B cell (primary cell): Measurements from ENCODE around the gene CCNT2. TPM values are rescaled to one million over a fixed set of nuclear protein-coding genes. Genes with fewer than 3 reads are reported as not detected.

ENCODE experiments used
- ATAC-seq: fragments of 200-7000 bp; cut with Tn5 transposase; one replicate; pipeline ENCODE4 v1.10.0; 2021; ENCODE audit warnings: low read depth, mild to moderate bottlenecking, moderate number of reproducible peaks, moderate library complexity
- CTCF ChIA-PET: fragments of 350-600 bp; sonication (Branson Sonifier 250); formaldehyde crosslinking; loops from one replicate; lab custom pipeline; 2021; ENCODE audit warnings: antibody characterized with exemption, inconsistent platforms; lab: Charles Lee
- POLR2A ChIA-PET: fragments of 350-600 bp; sonication (Branson Sonifier 250); formaldehyde crosslinking; loops from one replicate; lab custom pipeline; 2021; ENCODE audit warnings: antibody characterized with exemption; lab: Charles Lee
- DNase-seq: peaks from one replicate; pipeline ENCODE4 v3.0.0; 2013
- H2AFZ ChIP-seq: 2 replicates; pipeline ENCODE4 v1.6.1; 2012; ENCODE audit warnings: mild to moderate bottlenecking, low read depth, low read length; ENCODE audit not compliant: insufficient read depth, poor library complexity, severe bottlenecking
- H3K27ac ChIP-seq, 2 donors: 1 replicate in 1 of 2; 2 replicates in 1 of 2; pipeline ENCODE4 v1.5.1; 2012 to 2013; ENCODE audit warnings: low read length in 2 of 2, mild to moderate bottlenecking in 2 of 2, moderate library complexity in 1 of 2
- H3K27me3 ChIP-seq, 4 experiments: fragments of 200-600 bp in 1 of 4; sonication (generic) in 1 of 4; replicated peaks in 1 of 4; 1 replicate in 2 of 4; 2 replicates in 2 of 4; pipeline versions ENCODE4 v1.6.1 to v1.7.0; 2013 to 2016; ENCODE audit warnings: low read length in 3 of 4, mild to moderate bottlenecking in 2 of 4, mixed read lengths in 1 of 4, moderate library complexity in 1 of 4; ENCODE audit not compliant: insufficient read depth in 4 of 4, control insufficient read depth in 3 of 4; ENCODE audit errors: control extremely low read depth in 1 of 4
- H3K36me3 ChIP-seq, 2 experiments: replicated peaks in 1 of 2; 1 replicate in 1 of 2; 2 replicates in 1 of 2; pipeline versions ENCODE4 v1.6.1 to v1.7.1; 2013; ENCODE audit warnings: low read length in 1 of 2; ENCODE audit not compliant: insufficient read depth in 2 of 2, control insufficient read depth in 1 of 2; ENCODE audit errors: control extremely low read depth in 1 of 2, extremely low read depth in 1 of 2
- H3K4me1 ChIP-seq, 2 donors: fragments of 200-600 bp in 1 of 2; sonication (generic) in 1 of 2; 1 replicate in 1 of 2; 2 replicates in 1 of 2; pipeline versions ENCODE4 v1.5.1 to v1.6.1; 2013 to 2017; ENCODE audit warnings: low read length in 2 of 2; ENCODE audit not compliant: control insufficient read depth in 2 of 2, insufficient read depth in 2 of 2
- H3K4me2 ChIP-seq: replicated peaks from 2 replicates; pipeline ENCODE3; 2012; ENCODE audit warnings: mild to moderate bottlenecking, low read depth, low read length; ENCODE audit not compliant: poor library complexity, severe bottlenecking
- H3K4me3 ChIP-seq, 5 experiments: fragments of 200-600 bp in 1 of 5; sonication (generic) in 1 of 5; 1 replicate in 3 of 5; 2 replicates in 2 of 5; pipeline versions ENCODE4 v1.5.1 to v1.7.0; 2011 to 2016; ENCODE audit warnings: low read length in 4 of 5, mild to moderate bottlenecking in 4 of 5, low read depth in 2 of 5, control low read depth in 1 of 5, moderate library complexity in 1 of 5; ENCODE audit not compliant: insufficient read depth in 1 of 5; ENCODE audit errors: control extremely low read depth in 1 of 5, extremely low read depth in 1 of 5
- H3K79me2 ChIP-seq: fragments of 200-600 bp; sonication (generic); one replicate; pipeline ENCODE4 v1.6.0; 2016; ENCODE audit warnings: low read length; ENCODE audit not compliant: control insufficient read depth, insufficient read depth
- H3K9ac ChIP-seq: fragments of 200-600 bp; sonication (generic); 2 replicates; pipeline ENCODE4 v1.6.1; 2017; ENCODE audit warnings: mild to moderate bottlenecking, low read length, moderate library complexity
- H3K9me3 ChIP-seq, 3 donors: one replicate each; pipeline versions ENCODE4 v1.6.1 to v1.7.1; 2013; ENCODE audit warnings: low read length in 2 of 3; ENCODE audit not compliant: control insufficient read depth in 2 of 3, insufficient read depth in 1 of 3; ENCODE audit errors: control extremely low read depth in 1 of 3
- H4K20me1 ChIP-seq: 2 replicates; pipeline ENCODE4 v1.6.0; 2012; ENCODE audit warnings: mild to moderate bottlenecking, low read length; ENCODE audit not compliant: insufficient read depth, control insufficient read depth, poor library complexity, severe bottlenecking
- H3K27ac Mint-ChIP-seq: one replicate; pipeline ENCODE4 v1.8.0; 2021; ENCODE audit warnings: mixed read lengths
- H3K27me3 Mint-ChIP-seq: one replicate; pipeline ENCODE4 v1.8.0; 2021; ENCODE audit warnings: mixed read lengths
- H3K4me1 Mint-ChIP-seq: one replicate; pipeline ENCODE4 v1.8.0; 2021; ENCODE audit warnings: mixed read lengths
- H3K4me3 Mint-ChIP-seq: one replicate; pipeline ENCODE4 v1.8.0; 2021; ENCODE audit warnings: mixed read lengths
- H3K9me3 Mint-ChIP-seq: one replicate; pipeline ENCODE4 v1.8.0; 2022; ENCODE audit warnings: mixed read lengths; ENCODE audit not compliant: insufficient read depth
- CTCF ChIP-seq: fragments of 200-600 bp; IDR thresholded peaks from one replicate; pipeline ENCODE4 v1.8.0; 2022; ENCODE audit warnings: antibody characterized with exemption, mild to moderate bottlenecking
- EZH2 ChIP-seq: IDR thresholded peaks from 2 replicates; pipeline ENCODE4 v1.6.1; 2012; ENCODE audit warnings: borderline replicate concordance, low read depth, mild to moderate bottlenecking, moderate library complexity, low read length; ENCODE audit not compliant: insufficient read depth, poor library complexity, severe bottlenecking
- WGBS: methylation state at CpG from one replicate; pipeline ENCODE4 v1.1.5; 2013; ENCODE audit warnings: missing lambda C conversion rate; ENCODE audit not compliant: insufficient coverage; 5-methylcytosine and 5-hydroxymethylcytosine counted together
- intact Hi-C: fragments of 100-400 bp; cut with micrococcal nuclease; formaldehyde crosslinking; loops from one replicate; pipeline ENCODE4 v1.10.0; 2022
- polyA plus RNA-seq: library from polyadenylated mRNA; depleted of rRNA; stranded (reverse); fragments of >200 nt; gene quantifications from 2 replicates; pipeline ENCODE4 v1.2.3, GENCODE V29; 2012
- total RNA-seq, 2 donors: library from RNA; stranded (reverse); fragments of 120-200 nt in 1 of 2; gene quantifications; 1 replicate in 1 of 2; 2 replicates in 1 of 2; pipeline versions ENCODE4 v1.2.3 to v1.2.4, GENCODE V29; 2013 to 2022

Gene CCNT2
- total and polyA plus RNA-seq, 2 donors (not counting 1 experiment from before 2014, with no cell fraction given), result 17.4 to 86.7 TPM

- no peaks in the 10 kb centered on the region for H3K4me1 Mint-ChIP-seq
- no peak overlapping the region for H3K4me3 Mint-ChIP-seq
- Histone ChIP-seq H3K4me2 (no peak overlapping the region), H3K79me2 (no peaks in the 10 kb centered on the region), H3K9ac (no peak overlapping the region), H2AFZ (no peak overlapping the region), H3K4me1 (no peaks in the 10 kb centered on the region), H3K27ac (no peak overlapping the region), H3K9me3 (no peaks in the 10 kb centered on the region), H3K4me3 (no peak overlapping the region), H3K27me3 (no peaks in the 10 kb centered on the region), H4K20me1 (no peaks in the 10 kb centered on the region), H3K36me3 (peaks cover 0 to 6% of the 10 kb centered on the region in 2 experiments)
- no peak overlapping the region for H3K27ac Mint-ChIP-seq
- H3K9me3 Mint-ChIP-seq, result peaks cover 3% of the 10 kb centered on the region
- POLR2A ChIA-PET, result no interaction called here
- no peak for ATAC-seq
- intact Hi-C loops, result no loop called here
- DNase-seq, result no peak
- CTCF ChIA-PET, result no interaction called here
- no peak for TF ChIP-seq CTCF
- TF ChIP-seq EZH2, result no peak
- WGBS, result 95% methylated on average over 8 of the region's 8 CpGs
- no peaks in the 10 kb centered on the region for H3K27me3 Mint-ChIP-seq
These were observed 48.5 kb upstream of the CCNT2 start for GRCh38 chr2:134869946-134870736.

- Histone ChIP-seq H3K36me3 (peaks cover 0 to 3% of the 10 kb centered on the region in 2 experiments), H3K9me3 (peaks cover 0 to 6% (median 1%) of the 10 kb centered on the region in 3 donors), H3K27me3 (no peaks in the 10 kb centered on the region), H3K27ac (no peak overlapping the region), H2AFZ (no peak overlapping the region), H3K79me2 (no peaks in the 10 kb centered on the region), H3K4me2 (no peak overlapping the region), H3K4me1 (no peaks in the 10 kb centered on the region), H4K20me1 (no peaks in the 10 kb centered on the region), H3K9ac (no peak overlapping the region), H3K4me3 (no peak overlapping the region)
- no peak for TF ChIP-seq EZH2
- ATAC-seq (no peak), DNase-seq (no peak)
- no peaks in the 10 kb centered on the region for H3K27me3 Mint-ChIP-seq
- intact Hi-C loops, result no loop called here
- CTCF ChIA-PET, result no interaction called here
- no CpG with 5 or more reads among the region's 2 CpGs for WGBS
- no peak overlapping the region for H3K4me3 Mint-ChIP-seq
- no peak overlapping the region for H3K27ac Mint-ChIP-seq
- peaks cover 10% of the 10 kb centered on the region for H3K9me3 Mint-ChIP-seq
- POLR2A ChIA-PET, result no interaction called here
- no peaks in the 10 kb centered on the region for H3K4me1 Mint-ChIP-seq
These were observed 45.5 kb upstream of the CCNT2 start for GRCh38 chr2:134873152-134873551.
